Stimulated activated CD8-positive, alpha-beta memory T cell treated with anti-CD3 and anti-CD28 coated beads, Interleukin-4, amount 100 ng/mL, for 1 hour (primary cell): Measurements from ENCODE around the gene NUBP1.
"Not testable (repeated sequence)": the region's sequence is repeated elsewhere in the genome, so short reads cannot be mapped to it uniquely, and the experiment has no call there.

Source experiments
- DNase-seq, 2 donors: peaks; one replicate each; pipeline ENCODE4 v3.0.0-alpha.2; 2020; ENCODE audit warnings: low read depth in 2 of 2, low spot score in 1 of 2

NUBP1 gene

DNA sequence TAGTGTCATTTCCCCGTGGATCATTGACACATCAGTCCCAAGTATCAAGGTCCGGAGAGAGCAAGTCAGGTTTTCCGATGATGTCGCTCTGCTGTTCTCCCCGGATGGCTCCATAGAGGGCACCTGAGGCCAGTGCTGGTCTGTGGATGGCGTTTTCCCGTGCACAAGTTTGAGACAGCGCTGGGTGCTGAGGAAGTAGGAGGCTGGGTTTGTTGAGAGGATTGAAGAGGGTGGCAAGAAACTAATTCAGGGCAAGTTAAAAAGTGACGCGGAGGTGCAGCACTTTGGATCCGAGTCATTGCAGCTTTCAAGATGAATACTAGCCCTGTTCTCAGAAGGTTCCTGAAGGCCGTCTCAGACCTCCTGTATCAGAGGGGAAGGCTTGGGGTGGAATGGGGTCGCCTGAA is 7.7 kb downstream of the NUBP1 start:
- DNase-seq: no peak

DNA sequence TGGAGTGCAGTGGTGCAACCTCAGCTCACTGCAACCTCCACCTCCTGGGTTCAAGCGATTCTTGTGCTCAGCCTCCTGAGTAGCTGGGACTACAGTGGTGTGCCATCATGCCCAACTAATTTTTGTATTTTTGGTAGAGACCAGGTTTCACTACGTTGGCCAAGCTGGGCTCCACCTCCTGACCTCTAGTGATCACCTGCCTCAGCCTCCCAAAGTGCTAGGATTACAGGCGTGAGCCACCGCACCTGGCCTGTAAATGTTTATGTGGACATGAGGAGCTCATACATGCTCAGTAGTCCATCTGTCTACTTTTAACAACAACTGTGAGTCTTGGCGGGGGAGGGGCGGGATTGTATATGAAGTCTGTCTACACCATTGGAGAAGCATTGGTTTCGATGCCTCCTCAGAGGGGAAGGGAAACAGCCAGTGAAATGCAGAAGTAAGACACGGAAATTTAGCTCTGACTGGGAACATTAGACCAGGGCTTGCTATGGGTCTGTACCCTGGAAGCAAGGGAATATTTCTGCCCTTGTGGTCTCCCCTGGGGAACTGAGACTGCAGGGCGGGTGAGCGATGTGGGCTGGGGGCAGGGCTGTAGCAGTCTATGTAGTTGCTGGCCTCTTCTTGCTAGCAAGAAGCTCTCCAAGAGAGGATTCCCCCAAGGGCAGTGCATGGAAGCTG is 9.3 kb downstream of the NUBP1 start:
- DNase-seq: no peak

GRCh38 chr16:10753670-10754069 is 10.0 kb downstream of the NUBP1 start:
- DNase-seq: no peak

GRCh38 chr16:10754941-10755340 is 11.3 kb downstream of the NUBP1 start:
- no peak for DNase-seq

DNA sequence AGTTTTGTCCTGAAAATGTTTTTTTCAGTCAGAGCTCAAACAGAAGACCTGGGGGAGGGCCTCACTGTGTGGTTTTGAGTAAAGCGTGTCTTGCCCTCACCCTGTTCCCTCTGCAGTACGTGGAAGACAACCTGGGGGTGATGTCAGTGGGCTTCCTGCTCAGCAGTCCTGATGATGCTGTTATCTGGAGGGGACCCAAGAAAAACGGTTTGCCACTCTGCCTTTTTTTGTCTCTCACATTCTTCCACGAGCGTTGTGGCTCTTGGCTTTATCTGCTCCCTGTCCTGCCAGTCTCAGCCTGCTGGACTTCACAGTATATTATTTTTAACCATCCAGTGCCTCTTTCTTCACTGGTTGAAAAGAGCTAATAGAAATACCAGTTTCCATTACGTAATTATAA is 12.9 kb downstream of the NUBP1 start:
- DNase-seq: no peak

GRCh38 chr16:10760858-10761257 is 17.2 kb downstream of the NUBP1 start:
- DNase-seq: no peak

- DNase-seq: no peak
These were observed 17.7 kb downstream of the NUBP1 start for GRCh38 chr16:10761373-10761772.

GRCh38 chr16:10762336-10763016 is 18.8 kb downstream of the NUBP1 start:
- no peak for DNase-seq

DNA sequence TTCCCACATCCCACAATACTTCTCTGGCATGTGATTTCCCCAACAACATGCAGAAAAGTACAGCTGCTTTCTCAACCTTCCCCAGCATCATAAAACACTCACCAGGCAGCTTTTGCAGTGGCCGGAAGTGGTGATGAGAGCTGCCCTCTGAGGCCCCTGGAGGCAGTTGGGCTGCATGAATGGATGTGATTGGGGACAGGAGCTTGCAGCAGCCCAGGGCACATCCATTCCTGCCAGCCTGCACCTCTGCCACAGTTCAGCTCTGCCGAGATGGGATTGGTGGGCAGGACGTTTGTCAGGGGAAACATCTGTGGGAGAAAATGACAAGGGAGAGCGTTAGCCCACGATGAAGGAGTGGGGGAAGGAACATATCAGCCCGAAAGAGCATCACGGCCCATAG is 19.8 kb downstream of the NUBP1 start:
- DNase-seq: no peak

GRCh38 chr16:10765772-10766171 is 22.1 kb downstream of the NUBP1 start:
- DNase-seq: no peak

- DNase-seq: no peak
These were observed 23.5 kb downstream of the NUBP1 start for GRCh38 chr16:10767127-10767526.

DNA sequence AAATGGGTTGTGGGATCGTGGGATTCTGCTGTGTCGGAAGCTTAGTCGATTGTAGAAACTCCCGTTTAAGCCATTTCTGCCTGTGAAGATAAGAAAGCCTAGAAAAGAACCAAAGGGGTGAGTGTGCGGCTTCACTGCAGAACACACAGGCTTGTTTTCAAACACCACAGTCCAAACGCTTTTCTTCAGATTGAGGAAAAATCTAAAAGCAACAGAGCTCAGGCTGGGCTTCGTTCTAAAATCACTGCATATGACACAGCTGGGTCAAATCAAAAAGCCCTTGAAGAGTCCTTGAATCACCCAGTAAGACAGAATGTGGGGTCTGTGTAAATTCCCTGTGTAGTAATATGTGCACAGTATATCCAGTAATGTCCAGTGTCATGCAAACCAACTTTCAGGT is 25.7 kb downstream of the NUBP1 start:
- DNase-seq: no peak

- DNase-seq: no peak
These were observed 27.3 kb downstream of the NUBP1 start for GRCh38 chr16:10770907-10771306.

DNA sequence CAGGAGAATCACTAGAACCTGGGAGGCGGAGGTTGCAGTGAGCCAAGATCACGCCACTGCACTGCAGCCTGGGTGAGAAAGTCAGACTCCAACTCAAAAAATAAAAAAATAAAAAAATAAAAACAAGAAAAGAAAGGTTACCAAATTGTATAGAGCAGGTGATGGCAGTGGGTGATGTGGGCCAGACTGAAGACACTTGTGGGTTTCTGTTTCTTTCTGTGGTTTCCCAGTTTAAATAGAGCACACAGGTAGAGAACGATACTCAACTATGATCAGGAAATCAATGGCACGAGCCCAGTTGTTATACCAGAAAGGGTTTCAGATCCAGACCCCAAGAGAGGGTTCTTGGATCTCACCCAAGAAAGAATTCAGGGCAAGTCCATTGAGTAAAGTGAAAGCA is 32.6 kb downstream of the NUBP1 start:
- DNase-seq: no peak

DNA sequence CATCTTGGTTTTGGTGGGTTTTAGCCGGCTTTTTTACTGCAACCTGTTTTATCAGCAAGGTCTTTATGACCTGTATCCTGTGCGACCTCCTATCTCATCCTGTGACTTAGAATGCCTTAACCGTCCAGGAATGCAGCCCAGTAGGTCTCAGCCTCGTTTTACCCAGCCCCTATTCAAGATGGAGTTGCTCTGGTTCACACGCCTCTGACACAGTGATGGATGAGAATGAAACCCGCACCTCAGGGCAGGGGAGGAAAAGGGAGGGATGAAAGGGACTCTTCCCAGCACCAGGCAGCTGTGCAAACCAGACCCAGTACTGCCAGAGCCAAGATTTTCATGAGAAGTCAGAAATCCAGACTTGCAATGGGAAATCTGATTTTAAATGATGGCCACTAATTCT is 33.3 kb downstream of the NUBP1 start:
- not testable (repeated sequence) for DNase-seq

- DNase-seq: no peak
These were observed 33.7 kb downstream of the NUBP1 start for GRCh38 chr16:10777356-10777755.

- DNase-seq: not testable (repeated sequence)
These were observed 36.3 kb downstream of the NUBP1 start for GRCh38 chr16:10779908-10780307.

DNA sequence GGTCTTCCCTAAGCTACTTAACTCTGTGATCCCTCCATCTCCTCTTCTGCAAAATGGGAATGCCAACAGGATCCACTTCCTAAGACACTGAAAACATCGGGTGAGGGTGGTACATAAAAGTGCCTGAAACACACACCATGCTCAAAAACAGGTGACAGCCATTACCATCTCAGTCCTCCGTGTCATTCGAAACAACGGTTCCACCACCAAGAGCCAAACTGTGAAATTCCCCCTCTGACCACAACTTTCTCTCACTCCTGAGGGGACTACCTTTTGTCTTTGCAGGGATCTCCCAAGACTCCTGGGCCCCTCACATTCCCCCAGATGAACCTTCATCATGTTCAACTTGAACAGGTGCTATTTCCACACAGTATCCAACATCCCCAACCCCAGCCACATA is 37.0 kb downstream of the NUBP1 start:
- DNase-seq: no peak

GRCh38 chr16:10782628-10783027 is 39.0 kb downstream of the NUBP1 start:
- DNase-seq: no peak

DNA sequence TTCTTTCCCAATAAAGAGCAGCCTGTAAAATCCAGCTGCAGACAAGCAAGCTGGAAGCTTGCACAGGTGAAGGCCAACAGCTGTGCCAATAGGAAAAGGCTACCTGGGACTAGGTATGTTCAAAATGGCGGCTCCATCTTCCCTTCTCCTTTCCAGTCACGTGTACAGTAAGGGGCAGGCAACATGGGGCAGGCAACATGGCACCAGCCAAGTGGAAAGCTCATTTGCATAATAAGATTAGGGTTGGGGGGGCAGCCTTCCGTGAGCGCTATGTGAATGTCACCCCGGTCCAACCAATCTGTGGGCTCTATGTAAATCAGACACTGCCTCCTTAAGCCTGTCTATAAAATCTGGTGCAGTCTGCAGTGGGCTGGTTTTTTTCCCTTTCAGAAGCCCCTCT is 43.7 kb downstream of the NUBP1 start:
- no peak for DNase-seq

GRCh38 chr16:10788630-10789029 is 45.0 kb downstream of the NUBP1 start:
- DNase-seq: not testable (repeated sequence)

GRCh38 chr16:10791048-10791447 is 47.4 kb downstream of the NUBP1 start:
- no peak for DNase-seq

GRCh38 chr16:10799736-10800135 is 56.1 kb downstream of the NUBP1 start:
- no peak for DNase-seq
